SH-SY5Y (cell line): ENCODE measurements around the gene SURF2.

Source experiments
- GATA2 ChIP-seq: IDR thresholded peaks from 2 replicates; pipeline ENCODE4 v1.6.1; 2011; ENCODE audit warnings: mild to moderate bottlenecking, low read depth, low read length
- GATA3 ChIP-seq: IDR thresholded peaks from 2 replicates; pipeline ENCODE4 v1.6.1; 2011; ENCODE audit warnings: low read depth, mild to moderate bottlenecking, low read length, moderate library complexity

SURF2 gene

DNA sequence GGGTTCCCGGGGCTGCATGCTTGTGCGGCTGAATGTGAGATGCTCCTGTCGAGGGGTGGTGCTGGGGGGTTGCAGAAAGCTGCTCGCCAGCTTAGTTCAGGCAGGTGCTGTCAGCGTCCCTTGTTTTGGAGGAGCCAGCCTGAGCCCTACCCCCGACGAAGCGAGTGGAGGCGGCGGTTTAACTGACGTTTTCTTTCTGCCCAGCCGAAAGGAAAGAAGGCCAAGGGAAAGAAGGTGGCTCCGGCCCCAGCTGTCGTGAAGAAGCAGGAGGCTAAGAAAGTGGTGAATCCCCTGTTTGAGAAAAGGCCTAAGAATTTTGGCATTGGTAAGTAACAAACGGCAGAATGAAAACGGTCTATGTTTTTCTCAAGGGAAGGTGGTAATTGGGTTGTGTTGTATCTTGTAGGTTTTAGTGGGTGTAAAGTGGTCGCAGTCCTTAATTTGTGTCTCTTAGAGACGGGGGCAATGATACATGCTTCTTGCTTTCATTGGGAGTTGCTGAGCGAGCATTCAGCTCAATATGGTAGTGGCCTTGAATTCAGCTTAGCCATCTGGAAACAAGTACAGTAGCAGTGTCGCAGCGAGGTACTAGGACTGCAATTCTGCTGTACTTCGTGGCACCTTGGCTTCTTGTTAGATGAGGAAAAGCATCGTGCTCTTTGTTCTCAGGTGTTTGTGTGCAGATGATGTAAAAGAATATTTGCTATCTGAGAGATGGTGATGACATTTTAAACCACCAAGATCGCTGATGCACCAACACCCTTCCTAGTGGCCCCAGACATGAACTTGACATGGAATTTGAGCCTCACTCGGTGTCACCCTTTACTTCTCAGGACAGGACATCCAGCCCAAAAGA lies 7.4 kb upstream of the SURF2 start:
- TF ChIP-seq GATA3: no peak
- no peak for TF ChIP-seq GATA2

DNA sequence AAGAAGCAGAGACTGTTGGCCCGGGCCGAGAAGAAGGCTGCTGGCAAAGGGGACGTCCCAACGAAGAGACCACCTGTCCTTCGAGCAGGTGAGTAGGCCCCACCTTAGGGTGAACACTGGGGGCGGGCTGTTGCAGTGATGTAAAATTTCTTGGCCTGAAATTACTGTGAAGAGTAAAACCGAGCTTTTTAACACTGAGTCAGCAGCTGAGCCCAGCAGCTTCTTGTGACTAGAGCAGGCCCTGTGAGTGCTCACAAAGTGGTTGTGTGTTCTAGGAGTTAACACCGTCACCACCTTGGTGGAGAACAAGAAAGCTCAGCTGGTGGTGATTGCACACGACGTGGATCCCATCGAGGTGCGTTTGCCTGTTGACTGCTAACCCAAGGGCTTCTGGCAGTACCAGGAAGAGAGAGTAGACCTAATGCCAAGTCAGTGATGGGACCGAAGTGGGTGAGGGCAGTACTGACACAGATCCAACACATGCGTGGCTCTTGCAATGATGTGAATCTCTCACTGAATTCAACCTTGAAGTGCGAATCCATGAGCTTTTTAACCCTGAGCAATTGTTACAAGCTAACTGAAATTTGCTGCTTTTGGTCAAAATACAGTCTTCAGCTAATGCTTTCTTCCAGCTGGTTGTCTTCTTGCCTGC lies 6.3 kb upstream of the SURF2 start:
- TF ChIP-seq GATA2 (no peak), GATA3 (no peak)

DNA sequence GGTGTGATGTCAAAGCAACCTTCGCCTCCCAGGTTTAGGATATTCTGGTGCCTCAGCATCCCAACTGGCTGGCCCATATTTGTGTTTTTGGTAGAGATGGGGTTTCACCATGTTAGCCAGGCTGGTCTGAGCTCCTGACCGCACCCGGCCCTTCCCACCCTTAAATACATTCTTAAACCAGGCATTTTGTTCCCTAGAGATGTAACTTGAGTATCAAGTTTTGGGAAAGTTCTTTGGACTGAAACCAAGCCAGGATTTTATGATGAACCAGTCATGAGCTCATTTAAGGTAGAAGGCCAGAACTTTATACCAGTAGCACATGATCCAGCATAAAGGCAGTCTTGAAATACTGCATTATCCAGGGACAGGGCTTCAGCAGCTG lies 4.8 kb upstream of the SURF2 start:
- TF ChIP-seq GATA3: no peak
- TF ChIP-seq GATA2: no peak

DNA sequence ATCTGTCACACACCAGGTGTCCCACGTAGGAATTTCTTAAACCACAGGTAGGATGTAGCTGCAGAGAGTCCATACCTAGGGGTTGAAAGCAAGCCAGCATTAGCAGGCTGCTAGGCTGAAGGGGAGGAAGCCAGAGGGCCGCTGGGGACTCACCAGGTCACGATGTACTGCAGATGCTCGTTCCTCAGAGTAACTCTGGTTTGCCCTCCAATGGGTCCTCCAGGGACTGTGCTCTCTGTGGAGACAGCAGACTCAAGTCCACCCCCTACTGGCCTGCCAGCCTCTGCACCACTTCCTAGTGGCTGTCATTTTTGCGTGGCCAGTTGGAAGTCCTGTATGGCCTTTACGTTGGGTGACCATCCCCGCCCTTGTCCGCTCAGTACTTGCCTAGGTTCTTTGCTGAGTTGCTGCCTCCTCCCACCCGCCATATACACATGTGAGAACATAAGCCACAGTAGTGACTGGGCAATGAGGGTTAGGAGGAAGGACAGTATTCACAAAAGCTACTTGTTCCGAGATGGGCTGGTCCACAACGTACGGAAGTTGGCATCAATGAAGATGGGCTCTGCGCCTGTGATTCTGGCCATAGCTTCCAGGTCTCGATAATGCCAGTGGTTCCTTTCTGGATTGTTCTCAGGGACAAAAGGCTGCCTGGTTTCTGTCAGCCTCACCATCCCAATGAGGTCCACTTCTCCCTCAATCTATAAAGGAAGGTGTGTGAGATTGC lies 4.3 kb upstream of the SURF2 start:
- no peak for TF ChIP-seq GATA3
- no peak for TF ChIP-seq GATA2

DNA sequence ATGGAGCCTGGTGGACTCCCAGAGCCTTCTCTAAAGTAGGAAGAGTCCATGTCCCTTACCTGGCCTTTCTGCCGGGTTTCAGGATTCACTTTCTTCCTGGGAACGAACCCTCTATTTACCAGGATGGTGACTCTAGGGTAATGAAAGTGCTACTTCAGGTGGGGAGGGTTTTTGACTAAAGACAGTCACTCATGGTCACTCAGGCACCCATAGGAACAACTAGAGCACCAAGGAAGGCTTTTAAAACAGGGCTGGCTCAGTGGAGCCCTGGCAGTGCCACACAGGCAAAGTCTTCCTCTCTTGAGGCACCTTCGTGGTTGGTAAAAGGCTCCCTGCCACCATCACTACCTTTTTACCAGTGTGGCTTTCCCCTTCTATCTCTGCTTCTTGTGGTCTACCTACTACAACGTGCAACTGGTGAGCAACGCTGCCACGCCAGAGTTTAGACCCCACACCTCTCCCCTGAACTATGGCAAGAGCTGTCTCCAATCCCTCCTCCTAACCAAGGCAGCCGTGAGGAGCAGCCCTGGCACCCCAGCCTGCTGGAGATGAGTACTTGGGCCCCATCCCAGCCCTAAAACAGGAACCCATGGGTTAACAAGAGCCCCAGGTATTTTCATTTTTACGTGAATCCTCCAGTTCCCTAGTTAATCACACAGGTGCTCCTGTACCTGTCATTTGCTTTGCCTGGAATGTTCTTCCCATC lies 3.6 kb upstream of the SURF2 start:
- TF ChIP-seq GATA2 (no peak), GATA3 (no peak)

DNA sequence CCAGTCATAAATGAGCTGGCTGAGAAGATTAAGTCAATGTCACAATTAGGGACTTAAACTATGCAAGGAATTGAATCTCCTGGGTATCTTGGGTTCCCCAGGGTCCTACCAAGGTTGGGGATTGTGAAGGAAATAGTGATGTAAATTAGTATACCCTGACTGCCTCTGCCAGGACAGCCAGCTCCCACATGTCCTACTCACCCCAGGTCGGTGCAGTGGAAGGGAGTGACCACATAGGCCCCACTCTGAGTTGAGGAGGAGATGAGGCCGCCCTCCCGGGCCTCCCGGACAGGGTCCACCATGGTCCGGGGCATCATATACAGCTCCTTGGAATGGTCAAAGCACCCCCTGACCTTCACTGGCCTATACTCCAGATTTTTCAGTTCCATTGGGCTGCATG lies 2.8 kb upstream of the SURF2 start:
- TF ChIP-seq GATA2: no peak
- TF ChIP-seq GATA3: no peak

DNA sequence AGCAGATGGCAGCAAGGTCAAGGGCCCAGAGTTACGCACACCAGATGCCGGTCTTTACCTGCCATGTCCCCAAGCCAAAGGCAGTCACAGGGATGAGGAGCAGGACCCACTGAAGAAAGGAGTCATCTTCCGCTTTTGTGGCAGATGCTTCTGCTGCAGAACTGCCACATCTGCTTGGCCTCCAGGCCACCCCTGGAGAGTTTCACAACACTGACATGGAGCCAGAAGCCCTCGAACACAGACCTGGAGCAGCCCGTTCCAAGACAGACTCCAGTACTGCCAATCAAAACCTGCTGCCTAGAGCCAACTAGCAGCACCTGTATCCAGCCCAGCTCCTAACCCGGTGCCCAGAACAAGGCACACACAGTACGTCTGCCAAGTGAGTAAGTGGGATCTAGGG lies 1.6 kb upstream of the SURF2 start:
- no peak for TF ChIP-seq GATA3
- TF ChIP-seq GATA2: no peak

DNA sequence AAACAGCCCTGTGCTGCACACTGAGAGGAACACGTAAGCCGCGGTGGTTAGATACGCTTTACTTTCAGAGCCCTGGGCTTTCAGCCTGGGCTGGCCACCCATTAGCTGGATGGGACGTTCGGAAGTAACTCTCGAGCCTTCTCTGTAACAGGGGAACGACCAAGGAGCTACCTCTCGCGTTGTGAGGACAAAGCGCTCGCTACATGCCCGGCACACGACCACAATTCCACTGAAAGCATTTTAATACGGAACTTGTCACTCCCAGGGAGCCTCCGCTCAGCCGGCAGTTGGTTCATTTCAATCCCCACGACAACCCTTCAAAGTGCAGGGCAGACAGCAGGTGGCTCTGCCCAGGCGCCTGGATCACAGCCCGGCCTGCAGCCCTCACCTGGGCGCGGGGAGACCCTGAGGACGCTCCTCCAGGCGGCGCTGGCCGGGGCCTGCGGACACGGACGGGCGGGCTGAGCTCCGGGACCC lies 431 bp upstream of the SURF2 start:
- TF ChIP-seq GATA2 (no peak), GATA3 (no peak)

DNA sequence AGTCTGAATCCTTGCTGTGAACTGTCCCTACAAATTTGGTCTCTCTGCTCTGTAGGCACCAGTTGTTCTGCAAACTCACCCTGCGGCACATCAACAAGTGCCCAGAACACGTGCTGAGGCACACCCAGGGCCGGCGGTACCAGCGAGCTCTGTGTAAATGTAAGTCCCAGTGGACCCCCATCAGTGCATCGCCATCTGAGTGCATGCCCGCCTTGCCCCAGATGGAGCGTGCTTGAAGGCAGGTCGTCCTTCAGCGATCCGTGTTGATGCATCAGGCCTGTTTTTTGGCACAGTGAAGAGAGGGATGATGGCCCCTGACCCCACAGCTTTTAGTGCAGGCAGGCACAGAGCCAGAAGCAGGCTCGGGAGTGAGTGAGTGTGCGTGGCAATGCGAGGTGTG lies 1.3 kb downstream of the SURF2 start:
- TF ChIP-seq GATA2: no peak

DNA sequence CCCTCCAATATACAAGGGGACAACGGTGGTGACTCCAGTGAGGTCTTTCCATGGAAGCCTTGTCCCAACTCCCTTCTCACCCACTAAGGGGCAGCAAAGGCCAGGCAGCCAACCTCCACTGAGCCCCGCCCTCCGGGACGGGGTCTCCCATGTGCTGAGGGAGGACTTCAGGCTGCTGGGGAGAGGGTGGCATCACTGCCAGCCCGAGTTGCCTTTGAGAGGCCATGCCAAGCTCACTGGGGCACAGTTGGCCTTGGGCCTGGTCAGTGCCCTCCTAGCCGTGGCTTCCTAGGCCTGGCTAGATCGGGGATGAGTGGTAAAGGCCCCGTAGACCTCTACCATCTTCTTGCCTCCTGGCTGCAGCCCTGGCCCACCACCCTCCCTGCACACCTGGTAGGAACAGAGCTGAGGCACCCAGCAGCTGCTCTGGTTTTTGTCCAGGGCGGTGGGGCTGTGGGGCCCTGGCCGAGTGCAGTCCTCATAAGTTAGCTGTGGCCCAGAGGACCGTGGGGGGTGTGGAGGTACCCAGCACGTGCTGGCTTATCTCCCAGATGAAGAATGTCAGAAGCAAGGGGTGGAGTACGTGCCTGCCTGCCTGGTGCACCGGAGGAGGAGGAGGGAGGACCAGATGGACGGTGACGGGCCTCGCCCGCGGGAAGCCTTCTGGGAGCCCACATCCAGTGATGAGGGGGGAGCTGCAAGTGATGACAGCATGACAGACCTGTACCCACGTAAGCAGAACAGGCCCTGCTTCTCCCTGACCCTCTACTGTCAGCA lies 3.2 kb downstream of the SURF2 start:
- TF ChIP-seq GATA2 (no peak), GATA3 (no peak)

DNA sequence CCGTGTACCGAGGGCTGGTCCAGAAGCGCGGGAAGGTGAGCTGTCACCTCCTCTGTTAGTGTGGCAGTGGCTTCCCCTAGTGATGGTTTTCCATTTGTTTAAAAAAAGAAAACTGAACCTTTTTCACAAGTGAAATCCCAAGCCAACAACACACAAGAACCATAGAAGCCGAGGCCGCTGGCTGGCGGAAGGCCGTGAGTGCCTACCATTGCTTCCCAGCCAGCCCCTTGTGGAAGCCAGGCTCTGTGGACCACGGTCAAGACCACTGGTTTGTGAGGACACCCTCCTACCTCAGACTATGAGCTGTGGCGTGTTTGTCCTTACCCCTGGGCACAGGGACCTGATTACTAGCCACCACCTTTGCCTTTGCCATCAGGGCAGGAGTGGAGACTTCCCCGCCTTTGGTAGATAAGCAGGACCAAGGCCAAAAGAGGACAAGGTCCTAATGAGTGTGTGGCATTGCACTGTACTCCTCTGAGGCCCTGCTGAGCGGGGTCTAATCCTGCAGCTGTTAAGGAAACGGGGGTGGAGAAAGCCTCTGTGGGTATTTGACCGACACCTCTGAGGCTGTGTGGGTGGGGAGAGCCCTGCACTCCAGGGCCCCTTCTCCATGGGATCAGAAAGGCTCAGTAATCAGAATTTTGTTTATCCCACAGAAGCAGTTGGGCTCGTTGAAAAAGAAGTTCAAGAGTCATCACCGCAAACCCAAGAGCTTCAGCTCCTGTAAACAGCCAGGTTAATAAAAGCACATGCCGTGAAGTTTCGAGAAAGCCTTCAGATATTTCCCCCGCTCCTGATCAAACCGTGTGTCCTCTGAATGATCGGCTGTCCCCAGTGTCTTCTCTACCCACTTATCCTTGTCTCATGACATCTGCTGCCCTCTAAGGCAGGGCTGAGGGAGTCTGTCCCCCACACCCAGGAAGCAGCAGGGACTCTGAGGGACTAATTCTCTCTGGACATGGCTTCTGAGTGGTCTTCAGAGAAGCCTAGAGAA lies 4.3 kb downstream of the SURF2 start:
- TF ChIP-seq GATA2: no peak
- TF ChIP-seq GATA3: no peak

DNA sequence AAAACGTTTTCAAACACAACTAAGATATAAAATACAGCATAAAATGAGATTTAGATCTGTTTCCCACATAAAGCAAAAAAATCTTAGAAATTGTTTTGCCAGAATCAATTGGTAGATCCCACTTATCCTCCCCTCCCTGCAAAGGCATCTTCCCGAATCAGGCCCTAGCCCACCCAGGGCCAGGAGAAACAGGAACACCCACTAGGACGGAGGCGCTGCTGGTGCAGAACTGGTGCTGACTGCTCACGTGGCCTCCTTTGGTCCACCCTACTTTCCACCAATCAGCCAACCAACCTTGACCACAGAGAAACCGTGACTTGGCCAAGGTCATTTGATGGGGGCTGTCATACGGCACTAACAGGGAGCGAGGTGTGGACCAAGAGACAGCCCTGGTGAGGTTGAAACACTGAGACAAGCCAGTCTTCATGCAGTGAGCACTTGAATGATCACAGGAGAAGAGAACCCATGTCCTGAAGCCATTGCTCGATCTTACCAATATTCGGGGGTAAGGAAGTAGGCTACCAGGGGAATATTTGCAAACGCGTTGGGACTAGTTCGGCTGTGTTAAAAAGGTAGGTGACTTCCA lies 5.2 kb downstream of the SURF2 start:
- TF ChIP-seq GATA3 (no peak), GATA2 (no peak)
